DOHH2 (cell line): ENCODE measurements around the gene WNK4.

Experiments used
- H3F3A ChIP-seq: fragments of 200-600 bp; sonication (generic), shearing (Covaris generic); 2 replicates; pipeline ENCODE4 v1.6.0; 2016; ENCODE audit warnings: antibody characterized with exemption, mild to moderate bottlenecking; ENCODE audit not compliant: control insufficient read depth, insufficient read depth
- H3K27ac ChIP-seq: fragments of 200-600 bp; sonication (generic); 2 replicates; pipeline ENCODE4 v1.5.1; 2014; ENCODE audit warnings: low read depth, mild to moderate bottlenecking, low read length, moderate library complexity
- H3K27me3 ChIP-seq: fragments of 200-600 bp; sonication (generic); 2 replicates; pipeline ENCODE4 v1.6.1; 2014; ENCODE audit warnings: mild to moderate bottlenecking, low read length, mixed read lengths; ENCODE audit not compliant: control insufficient read depth
- H3K36me3 ChIP-seq: fragments of 200-600 bp; sonication (generic); 2 replicates; pipeline ENCODE4 v1.6.1; 2014; ENCODE audit warnings: mild to moderate bottlenecking, low read length, moderate library complexity, mixed read lengths; ENCODE audit not compliant: control insufficient read depth
- H3K4me1 ChIP-seq: fragments of 200-600 bp; sonication (generic); 2 replicates; pipeline ENCODE4 v1.6.1; 2014; ENCODE audit warnings: mild to moderate bottlenecking, low read length, mixed read lengths; ENCODE audit not compliant: control insufficient read depth
- H3K4me2 ChIP-seq: fragments of 200-600 bp; sonication (generic); 2 replicates; pipeline ENCODE4 v1.6.0; 2014; ENCODE audit warnings: mild to moderate bottlenecking, low read length, moderate library complexity
- H3K4me3 ChIP-seq: fragments of 200-600 bp; sonication (generic); 2 replicates; pipeline ENCODE4 v1.5.1; 2014; ENCODE audit warnings: mild to moderate bottlenecking, low read length, mixed read lengths
- H3K79me2 ChIP-seq: fragments of 200-600 bp; sonication (generic); 2 replicates; pipeline ENCODE4 v1.6.1; 2014; ENCODE audit warnings: mild to moderate bottlenecking, low read length, mixed read lengths; ENCODE audit not compliant: control insufficient read depth
- H3K9me2 ChIP-seq: fragments of 200-600 bp; sonication (generic); replicated peaks from 2 replicates; pipeline ENCODE4 v1.6.1; 2014; ENCODE audit warnings: mild to moderate bottlenecking, low read length, mixed read lengths; ENCODE audit not compliant: control insufficient read depth
- H3K9me3 ChIP-seq: fragments of 200-600 bp; sonication (generic); 2 replicates; pipeline ENCODE4 v1.6.1; 2014; ENCODE audit warnings: antibody characterized with exemption, low read length, mixed read lengths; ENCODE audit not compliant: control insufficient read depth, insufficient read depth
- H4K20me1 ChIP-seq: fragments of 200-600 bp; sonication (generic); 2 replicates; pipeline ENCODE4 v1.6.0; 2014; ENCODE audit warnings: low read depth, mild to moderate bottlenecking, antibody characterized with exemption, low read length, moderate library complexity; ENCODE audit not compliant: control insufficient read depth, insufficient read depth
- EZH2phosphoT487 ChIP-seq: fragments of 200-600 bp; sonication (generic); IDR thresholded peaks from 2 replicates; pipeline ENCODE4 v1.6.1; 2017; ENCODE audit warnings: borderline replicate concordance, mild to moderate bottlenecking, antibody characterized with exemption, low read length, moderate library complexity, mixed read lengths
- TF ChIP-seq, protein P1 (sequence below): fragments of 200-600 bp; sonication (generic); IDR thresholded peaks from one replicate; pipeline ENCODE4 v1.5.1; 2014; ENCODE audit warnings: antibody characterized with exemption, mild to moderate bottlenecking, low read depth, low read length; ENCODE audit not compliant: poor library complexity, severe bottlenecking

The WNK4 gene

DNA sequence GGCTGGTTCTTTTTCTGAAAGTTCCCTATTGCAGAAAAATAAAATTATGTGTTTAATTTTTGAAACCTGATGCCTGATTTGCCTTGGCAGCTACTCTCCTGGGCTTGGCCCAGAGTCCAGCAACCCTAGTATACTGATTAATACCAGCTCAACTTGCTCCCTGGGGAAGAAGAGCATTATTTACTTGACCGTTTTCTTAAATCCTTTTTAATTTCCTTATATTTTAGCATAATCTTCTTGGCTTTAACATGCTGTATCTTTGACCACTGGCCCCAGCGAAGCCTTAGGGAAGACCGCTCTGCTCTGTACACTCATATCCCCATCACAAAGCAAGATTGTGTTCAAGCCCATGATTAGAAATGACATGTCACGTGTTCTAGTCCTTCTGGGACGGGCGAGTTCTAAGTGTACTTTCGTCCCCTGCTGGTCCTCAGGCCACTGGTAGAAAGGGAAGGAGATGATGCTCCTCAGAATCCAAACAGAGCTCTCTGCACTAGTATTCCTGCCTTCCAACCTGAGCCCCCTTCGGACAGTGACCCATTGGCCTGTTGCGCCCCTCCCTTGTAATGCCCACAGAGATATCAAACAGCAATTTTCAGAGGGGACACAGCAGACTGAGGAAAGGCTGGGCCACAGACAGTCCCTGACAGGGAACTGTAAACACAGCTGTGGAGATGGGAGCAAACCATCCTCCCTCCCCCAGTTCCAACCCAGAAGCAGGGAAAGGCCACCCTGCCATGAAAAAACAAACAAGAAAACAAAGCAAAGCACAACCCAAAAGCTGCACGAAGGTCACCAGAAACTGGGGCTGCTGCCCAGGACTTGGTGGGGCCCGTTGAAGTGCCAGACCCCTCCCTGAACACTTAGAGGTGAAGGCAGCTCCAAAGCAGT lies 31.3 kb upstream of the WNK4 start:
- Histone ChIP-seq H3F3A (no peaks in the 10 kb centered on the region), H3K27ac (no peak overlapping the region), H3K9me2 (no peaks in the 10 kb centered on the region), H3K27me3 (peaks cover 19% of the 10 kb centered on the region), H3K4me3 (no peak overlapping the region), H3K79me2 (peaks cover 6% of the 10 kb centered on the region), H3K4me2 (no peak overlapping the region), H3K36me3 (no peaks in the 10 kb centered on the region), H3K9me3 (peaks cover 4% of the 10 kb centered on the region), H4K20me1 (no peaks in the 10 kb centered on the region), H3K4me1 (peaks cover 11% of the 10 kb centered on the region)
- no peak for TF ChIP-seq EZH2phosphoT487
- TF ChIP-seq, protein P1, sequence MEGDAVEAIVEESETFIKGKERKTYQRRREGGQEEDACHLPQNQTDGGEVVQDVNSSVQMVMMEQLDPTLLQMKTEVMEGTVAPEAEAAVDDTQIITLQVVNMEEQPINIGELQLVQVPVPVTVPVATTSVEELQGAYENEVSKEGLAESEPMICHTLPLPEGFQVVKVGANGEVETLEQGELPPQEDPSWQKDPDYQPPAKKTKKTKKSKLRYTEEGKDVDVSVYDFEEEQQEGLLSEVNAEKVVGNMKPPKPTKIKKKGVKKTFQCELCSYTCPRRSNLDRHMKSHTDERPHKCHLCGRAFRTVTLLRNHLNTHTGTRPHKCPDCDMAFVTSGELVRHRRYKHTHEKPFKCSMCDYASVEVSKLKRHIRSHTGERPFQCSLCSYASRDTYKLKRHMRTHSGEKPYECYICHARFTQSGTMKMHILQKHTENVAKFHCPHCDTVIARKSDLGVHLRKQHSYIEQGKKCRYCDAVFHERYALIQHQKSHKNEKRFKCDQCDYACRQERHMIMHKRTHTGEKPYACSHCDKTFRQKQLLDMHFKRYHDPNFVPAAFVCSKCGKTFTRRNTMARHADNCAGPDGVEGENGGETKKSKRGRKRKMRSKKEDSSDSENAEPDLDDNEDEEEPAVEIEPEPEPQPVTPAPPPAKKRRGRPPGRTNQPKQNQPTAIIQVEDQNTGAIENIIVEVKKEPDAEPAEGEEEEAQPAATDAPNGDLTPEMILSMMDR = no peak

GRCh38 chr17:42750739-42751344 lies 29.6 kb upstream of the WNK4 start:
- peaks cover 5% of the 10 kb centered on the region for H3K4me1 ChIP-seq
- peaks cover 20% of the 10 kb centered on the region for H3K27me3 ChIP-seq
- no peaks in the 10 kb centered on the region for H3F3A ChIP-seq
- H3K9me2 ChIP-seq = no peaks in the 10 kb centered on the region
- H4K20me1 ChIP-seq = no peaks in the 10 kb centered on the region
- no peaks in the 10 kb centered on the region for H3K36me3 ChIP-seq
- H3K9me3 ChIP-seq = no peaks in the 10 kb centered on the region
- H3K27ac ChIP-seq = no peak overlapping the region
- H3K4me2 ChIP-seq = no peak overlapping the region
- H3K4me3 ChIP-seq = no peak overlapping the region
- TF ChIP-seq EZH2phosphoT487 = no peak
- TF ChIP-seq, protein P1 = no peak
- no peaks in the 10 kb centered on the region for H3K79me2 ChIP-seq

DNA sequence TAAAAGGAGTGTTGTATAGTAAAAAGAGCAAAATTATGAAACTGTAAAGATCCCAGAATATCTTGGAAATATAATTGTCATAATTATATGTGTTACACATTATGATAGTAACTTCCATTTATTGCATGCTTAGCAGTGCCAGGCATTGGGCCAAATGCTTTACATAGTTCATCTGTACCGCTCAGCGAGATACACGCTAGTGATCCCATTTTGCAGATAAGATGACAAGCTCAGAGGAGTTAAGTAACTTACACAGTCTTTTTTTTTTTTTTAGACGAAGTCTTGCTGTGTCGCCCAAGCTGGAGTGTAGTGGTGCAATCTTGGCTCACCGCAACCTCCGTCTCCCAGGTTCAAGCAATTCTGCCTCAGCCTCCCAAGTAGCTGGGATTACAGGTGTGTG lies 28.8 kb upstream of the WNK4 start:
- H3K27me3 ChIP-seq = peaks cover 18% of the 10 kb centered on the region
- TF ChIP-seq EZH2phosphoT487 = no peak
- TF ChIP-seq, protein P1 = no peak
- H3K4me2 ChIP-seq = no peak overlapping the region

More for the DNA sequence above, 28.8 kb upstream of the WNK4 start:
- Histone ChIP-seq H3K36me3 (no peaks in the 10 kb centered on the region), H3K9me3 (no peaks in the 10 kb centered on the region), H3K9me2 (no peaks in the 10 kb centered on the region), H3K4me3 (no peak overlapping the region), H4K20me1 (no peaks in the 10 kb centered on the region), H3K79me2 (no peaks in the 10 kb centered on the region), H3K27ac (no peak overlapping the region), H3K4me1 (peaks cover 5% of the 10 kb centered on the region), H3F3A (no peaks in the 10 kb centered on the region)
